Pancreas (tissue), 10 donors: Measurements from ENCODE around the gene RGS21. TPM values are rescaled to one million over a fixed set of nuclear protein-coding genes. Genes with fewer than 3 reads are reported as not detected.

ENCODE experiments used
- ATAC-seq, 4 donors: fragments of 200-7000 bp; cut with Tn5 transposase; one replicate each; pipeline versions ENCODE4 v1.8.0 to v1.9.1; 2020; ENCODE audit warnings: mild to moderate bottlenecking in 4 of 4, moderate library complexity in 4 of 4
- DNase-seq, 6 donors: peaks; one replicate each; pipeline ENCODE4 v3.0.0-alpha.2; 2020
- FAIRE-seq: peaks from 2 replicates; lab custom pipeline; 2012; peaks lifted over from hg19 to GRCh38; lab: Jason Lieb, UNC
- H3K27ac ChIP-seq, 4 donors: fragments of 200-600 bp; sonication (generic); 1 replicate in 3 of 4; 2 replicates in 1 of 4; pipeline versions ENCODE4 v1.5.0 to v1.8.0; 2020
- H3K27me3 ChIP-seq, 4 donors: fragments of 200-600 bp; one replicate each; pipeline ENCODE4 v1.8.0; 2021
- H3K36me3 ChIP-seq, 3 donors: fragments of 200-600 bp; sonication (generic) in 1 of 3; one replicate each; pipeline versions ENCODE4 v1.5.0 to v1.8.0; 2020 to 2021
- H3K4me1 ChIP-seq, 3 donors: fragments of 200-600 bp; one replicate each; pipeline ENCODE4 v1.8.0; 2021
- H3K4me3 ChIP-seq, 4 donors: fragments of 200-600 bp; sonication (generic) in 2 of 4; one replicate each; pipeline versions ENCODE4 v1.5.0 to v1.8.0; 2020 to 2021
- H3K9me3 ChIP-seq, 4 donors: fragments of 200-600 bp; one replicate each; pipeline ENCODE4 v1.8.0; 2021
- CTCF ChIP-seq, 4 donors: fragments of 200-600 bp; sonication (generic) in 3 of 4; IDR thresholded peaks; one replicate each; pipeline versions ENCODE4 v1.5.0 to v1.8.0; 2021; ENCODE audit warnings: antibody characterized with exemption in 4 of 4
- WGBS, 2 donors: extraction: QIAGEN DNeasy Blood & Tissue Kit; methylation state at CpG; one replicate each; pipeline ENCODE4 v1.1.7; 2013; 5-methylcytosine and 5-hydroxymethylcytosine counted together
- intact Hi-C, 3 donors: fragments of 100-400 bp; cut with DNase I; formaldehyde crosslinking; loops; one replicate each; pipeline versions ENCODE4 v1.11.1 to v1.14.2; 2022
- polyA plus RNA-seq, 2 donors: library from polyadenylated mRNA; stranded (reverse); fragments of 200-250 nt; gene quantifications; one replicate each; pipeline ENCODE4 v1.2.3, GENCODE V29; 2013
- total RNA-seq, 6 donors: library from RNA; stranded (reverse); fragmentation: NEBNext Ultra II Directional in 4 of 6; extraction: Animal tissue kit (Norgen Biotek cat#: 25700) in 4 of 6; gene quantifications; one replicate each; pipeline versions ENCODE4 v1.2.1 to v1.2.4, GENCODE V29; 2021 to 2023
- donor health status: healthy with polysubstance abuse.
- donor health status: DM: no; HTN: no; CAD: no; lungs with moderate emphysema.
- donor health status: DM: no; HTN: no; CAD: no.
- donor health status: control.
- donor health status: control.
- donor health status: Bipolar disorder and iron deficiency.
- donor health status: DM: yes; HTN: yes; CAD: no.
- donor health status: DM: no; HTN: no; CAD: no.
- donor health status: DM: no; HTN: no; CAD: no.
- donor health status: DM: yes; HTN: yes; CAD: no.

RGS21 gene
- total and polyA plus RNA-seq, 8 donors = not detected

GRCh38 chr1:192367436-192367835 lies 50.6 kb downstream of the RGS21 start:
- no peaks in the 10 kb centered on the region for H3K27me3 ChIP-seq
- no peak overlapping the region for H3K27ac ChIP-seq
- H3K36me3 ChIP-seq = no peaks in the 10 kb centered on the region
- no peak for TF ChIP-seq CTCF (IDR thresholded peaks at IDR 0.05)
- DNase-seq (no peak), ATAC-seq (no peak), FAIRE-seq (no peak)
- 29 to 48% methylated on average over 3 of the region's 3 CpGs for WGBS, 2 donors
- H3K9me3 ChIP-seq = no peaks in the 10 kb centered on the region
- intact Hi-C loops = no loop called here
- no peaks in the 10 kb centered on the region for H3K4me1 ChIP-seq
- no peak overlapping the region for H3K4me3 ChIP-seq

GRCh38 chr1:192375306-192375705 lies 58.5 kb downstream of the RGS21 start:
- TF ChIP-seq CTCF (IDR thresholded peaks at IDR 0.05) = no peak
- H3K4me1 ChIP-seq = no peaks in the 10 kb centered on the region
- DNase-seq = no peak

GRCh38 chr1:192376374-192376773 lies 59.6 kb downstream of the RGS21 start:
- ATAC-seq (no peak), FAIRE-seq (no peak)

More at GRCh38 chr1:192375306-192375705, 58.5 kb downstream of the RGS21 start:
- no peak for FAIRE-seq
- intact Hi-C loops = no loop called here
- ATAC-seq = no peak
- Histone ChIP-seq H3K9me3 (no peaks in the 10 kb centered on the region), H3K27me3 (no peaks in the 10 kb centered on the region), H3K36me3 (no peaks in the 10 kb centered on the region), H3K27ac (no peak overlapping the region), H3K4me3 (no peak overlapping the region)
- 45 to 72% methylated on average over 2 of the region's 2 CpGs for WGBS, 2 donors

GRCh38 chr1:192378276-192378675 lies 61.5 kb downstream of the RGS21 start:
- H3K9me3 ChIP-seq = no peaks in the 10 kb centered on the region
- no peak for TF ChIP-seq CTCF (IDR thresholded peaks at IDR 0.05)
- intact Hi-C loops = no loop called here
- FAIRE-seq = no peak
- no peaks in the 10 kb centered on the region for H3K36me3 ChIP-seq
- H3K4me3 ChIP-seq = no peak overlapping the region
- H3K27ac ChIP-seq = no peak overlapping the region
- H3K4me1 ChIP-seq = no peaks in the 10 kb centered on the region
- no peak for ATAC-seq
- no peak for DNase-seq
- no peaks in the 10 kb centered on the region for H3K27me3 ChIP-seq

More at GRCh38 chr1:192376374-192376773, 59.6 kb downstream of the RGS21 start:
- no peak for TF ChIP-seq CTCF (IDR thresholded peaks at IDR 0.05)
- DNase-seq = no peak
- Histone ChIP-seq H3K9me3 (no peaks in the 10 kb centered on the region), H3K27me3 (no peaks in the 10 kb centered on the region), H3K4me3 (no peak overlapping the region), H3K4me1 (no peaks in the 10 kb centered on the region), H3K36me3 (no peaks in the 10 kb centered on the region), H3K27ac (no peak overlapping the region)
- intact Hi-C loops = no loop called here
- WGBS, 2 donors = 65 to 73% methylated on average over 3 of the region's 3 CpGs

GRCh38 chr1:192378878-192379277 lies 62.1 kb downstream of the RGS21 start:
- no peak for TF ChIP-seq CTCF (IDR thresholded peaks at IDR 0.05)
- Histone ChIP-seq H3K4me3 (no peak overlapping the region), H3K4me1 (no peaks in the 10 kb centered on the region), H3K27ac (no peak overlapping the region), H3K27me3 (no peaks in the 10 kb centered on the region), H3K36me3 (no peaks in the 10 kb centered on the region), H3K9me3 (no peaks in the 10 kb centered on the region)
- ATAC-seq (no peak), DNase-seq (no peak), FAIRE-seq (no peak)
- intact Hi-C loops = no loop called here
